HEK293 (cell line): ENCODE measurements around the gene PLEKHG4B.

Experiments
- CTCF ChIA-PET: fragments of 350-600 bp; formaldehyde crosslinking; extraction: SDS; loops from one replicate; lab custom pipeline; 2021; ENCODE audit warnings: antibody characterized with exemption; lab: Yijun Ruan, JAX
- POLR2A ChIA-PET: fragments of 300-600 bp; formaldehyde crosslinking; extraction: SDS; loops from one replicate; lab custom pipeline; 2020; ENCODE audit warnings: antibody characterized with exemption, inconsistent platforms; lab: Yijun Ruan, JAX
- H3K27ac ChIP-seq: fragments of 200-500 bp; sonication (Bioruptor generic); 2 replicates; pipeline ENCODE4 v1.5.1; 2014; ENCODE audit warnings: low read depth, low read length, control low read depth, inconsistent platforms; ENCODE audit errors: extremely low read depth
- H3K36me3 ChIP-seq, 2 experiments: fragments of 200-500 bp in 1 of 2; sonication (Bioruptor generic) in 1 of 2; 1 replicate in 1 of 2; 2 replicates in 1 of 2; pipeline ENCODE4 v1.5.1; 2014 to 2017; ENCODE audit warnings: inconsistent platforms in 2 of 2, low read length in 2 of 2; ENCODE audit not compliant: control insufficient read depth in 2 of 2, insufficient read depth in 1 of 2
- H3K4me1 ChIP-seq: fragments of 200-500 bp; sonication (Bioruptor generic); 2 replicates; pipeline ENCODE4 v1.5.1; 2014; ENCODE audit warnings: mild to moderate bottlenecking, low read length, inconsistent platforms; ENCODE audit not compliant: control insufficient read depth, insufficient read depth
- H3K4me3 ChIP-seq: 2 replicates; pipeline ENCODE4 v1.5.1; 2011; ENCODE audit warnings: low read depth, mild to moderate bottlenecking, control low read depth, low read length, moderate library complexity
- H3K9me3 ChIP-seq: fragments of 200-500 bp; sonication (Bioruptor generic); 2 replicates; pipeline ENCODE4 v1.5.1; 2014; ENCODE audit warnings: low read depth, low read length, inconsistent platforms; ENCODE audit not compliant: control insufficient read depth, insufficient read depth
- BCL11B ChIP-seq: fragments of 450-650 bp; formaldehyde crosslinking; IDR thresholded peaks from 2 replicates; pipeline ENCODE4 v1.5.1; 2016; ENCODE audit warnings: low read depth, missing biosample characterization, missing genetic modification characterization
- MZF1 ChIP-seq: fragments of 450-650 bp; formaldehyde crosslinking; IDR thresholded peaks from 2 replicates; pipeline ENCODE4 v1.5.1; 2017; ENCODE audit warnings: missing biosample characterization, missing genetic modification characterization, borderline replicate concordance
- OSR2 ChIP-seq: fragments of 450-650 bp; formaldehyde crosslinking; IDR thresholded peaks from 2 replicates; pipeline ENCODE4 v1.5.1; 2016; ENCODE audit warnings: missing biosample characterization, missing genetic modification characterization
- PRDM1 ChIP-seq: fragments of 450-650 bp; formaldehyde crosslinking; IDR thresholded peaks from 2 replicates; pipeline ENCODE4; 2016; ENCODE audit warnings: missing biosample characterization, missing genetic modification characterization
- ZBTB17 ChIP-seq: fragments of 450-650 bp; formaldehyde crosslinking; IDR thresholded peaks from 2 replicates; pipeline ENCODE4 v1.5.1; 2016; ENCODE audit warnings: missing biosample characterization, missing genetic modification characterization
- ZNF133 ChIP-seq: fragments of 450-650 bp; formaldehyde crosslinking; IDR thresholded peaks from 2 replicates; pipeline ENCODE4 v1.5.1; 2016; ENCODE audit warnings: missing biosample characterization, missing genetic modification characterization
- ZNF146 ChIP-seq: fragments of 450-650 bp; formaldehyde crosslinking; IDR thresholded peaks from 2 replicates; pipeline ENCODE4 v1.5.1; 2016; ENCODE audit warnings: missing biosample characterization, missing genetic modification characterization
- ZNF341 ChIP-seq: fragments of 450-650 bp; formaldehyde crosslinking; IDR thresholded peaks from 2 replicates; pipeline ENCODE4; 2016; ENCODE audit warnings: low read depth, missing biosample characterization, missing genetic modification characterization
- ZNF426 ChIP-seq: fragments of 450-650 bp; formaldehyde crosslinking; IDR thresholded peaks from 2 replicates; pipeline ENCODE4 v1.5.1; 2017; ENCODE audit warnings: missing biosample characterization, missing genetic modification characterization, mild to moderate bottlenecking, inconsistent platforms, moderate library complexity
- ZNF548 ChIP-seq: fragments of 450-650 bp; formaldehyde crosslinking; IDR thresholded peaks from 2 replicates; pipeline ENCODE4 v1.5.1; 2016; ENCODE audit warnings: missing biosample characterization, missing genetic modification characterization
- ZNF560 ChIP-seq: fragments of 450-650 bp; formaldehyde crosslinking; IDR thresholded peaks from 2 replicates; pipeline ENCODE4 v1.5.1; 2017; ENCODE audit warnings: missing biosample characterization, missing genetic modification characterization, borderline replicate concordance
- ZNF626 ChIP-seq: fragments of 450-650 bp; sonication (Bioruptor Pico); formaldehyde crosslinking; IDR thresholded peaks from 2 replicates; pipeline ENCODE4 v1.5.1; 2018; ENCODE audit warnings: missing biosample characterization, missing genetic modification characterization, inconsistent platforms
- ZNF792 ChIP-seq: fragments of 450-650 bp; formaldehyde crosslinking; IDR thresholded peaks from 2 replicates; pipeline ENCODE4 v1.5.1; 2016; ENCODE audit warnings: missing biosample characterization, missing genetic modification characterization
- TF ChIP-seq, protein P1 (sequence below): fragments of 450-650 bp; formaldehyde crosslinking; IDR thresholded peaks from 2 replicates; pipeline ENCODE4 v1.5.1; 2016; ENCODE audit warnings: missing biosample characterization, missing genetic modification characterization

PLEKHG4B gene

GRCh38 chr5:129820-130219, 37.9 kb downstream of the PLEKHG4B start:
- no peaks in the 10 kb centered on the region; the same call in 1 of the 2 replicates for H3K9me3 ChIP-seq

GRCh38 chr5:130601-131131, 38.7 kb downstream of the PLEKHG4B start:
- Histone ChIP-seq H3K9me3 (no peaks in the 10 kb centered on the region; the same call in 1 of the 2 replicates), H3K27ac (no peak overlapping the region), H3K36me3 (no peaks in the 10 kb centered on the region), H3K4me3 (no peak overlapping the region), H3K4me1 (no peaks in the 10 kb centered on the region)
- ChIA-PET POLR2A (no interaction called here), CTCF (interaction anchor here (0.5 kb wide), 1 partner anchor 24 kb away, joined by 3 read pairs; no protein-coding TSS in a partner anchor)
- TF ChIP-seq ZNF792 (tag by site-specific recombination) (no peak), ZNF426 (tag by site-specific recombination) (no peak)

More at GRCh38 chr5:129820-130219, 37.9 kb downstream of the PLEKHG4B start:
- Histone ChIP-seq H3K4me3 (no peak overlapping the region), H3K27ac (no peak overlapping the region), H3K36me3 (no peaks in the 10 kb centered on the region), H3K4me1 (no peaks in the 10 kb centered on the region)
- ChIA-PET CTCF (interaction anchor here (0.6 kb wide), 1 partner anchor 1604 kb away, joined by 3 read pairs; no protein-coding TSS in a partner anchor), POLR2A (interaction anchor here (1.0 kb wide), 1 partner anchor 22 kb away, joined by 3 read pairs; no protein-coding TSS in a partner anchor)
- no peak for TF ChIP-seq OSR2 (tag by site-specific recombination)
- TF ChIP-seq PRDM1 (tag by site-specific recombination) = peak; percentile 85

DNA sequence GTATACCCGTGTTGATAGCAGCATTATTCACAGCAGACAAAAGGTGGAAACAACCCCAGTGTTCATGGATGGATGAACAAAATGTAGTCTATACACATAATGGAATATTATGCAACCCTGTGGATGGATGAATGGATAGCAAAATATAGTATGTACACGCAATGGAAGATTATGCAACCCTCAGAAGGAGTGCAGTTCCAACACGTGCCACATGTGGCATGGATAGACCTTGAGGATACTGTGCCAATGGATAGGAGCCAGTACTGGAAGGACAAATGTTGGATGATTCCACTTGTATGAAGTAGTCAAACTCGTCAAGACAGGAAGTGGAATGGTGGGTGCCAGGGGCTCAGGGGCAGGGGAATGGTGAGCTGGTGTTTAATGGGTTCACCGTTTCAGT, 44.9 kb downstream of the PLEKHG4B start:
- TF ChIP-seq ZNF548 (tag by site-specific recombination) (no peak), ZNF146 (tag by site-specific recombination) (peak; percentile 82)
- TF ChIP-seq, protein P1, sequence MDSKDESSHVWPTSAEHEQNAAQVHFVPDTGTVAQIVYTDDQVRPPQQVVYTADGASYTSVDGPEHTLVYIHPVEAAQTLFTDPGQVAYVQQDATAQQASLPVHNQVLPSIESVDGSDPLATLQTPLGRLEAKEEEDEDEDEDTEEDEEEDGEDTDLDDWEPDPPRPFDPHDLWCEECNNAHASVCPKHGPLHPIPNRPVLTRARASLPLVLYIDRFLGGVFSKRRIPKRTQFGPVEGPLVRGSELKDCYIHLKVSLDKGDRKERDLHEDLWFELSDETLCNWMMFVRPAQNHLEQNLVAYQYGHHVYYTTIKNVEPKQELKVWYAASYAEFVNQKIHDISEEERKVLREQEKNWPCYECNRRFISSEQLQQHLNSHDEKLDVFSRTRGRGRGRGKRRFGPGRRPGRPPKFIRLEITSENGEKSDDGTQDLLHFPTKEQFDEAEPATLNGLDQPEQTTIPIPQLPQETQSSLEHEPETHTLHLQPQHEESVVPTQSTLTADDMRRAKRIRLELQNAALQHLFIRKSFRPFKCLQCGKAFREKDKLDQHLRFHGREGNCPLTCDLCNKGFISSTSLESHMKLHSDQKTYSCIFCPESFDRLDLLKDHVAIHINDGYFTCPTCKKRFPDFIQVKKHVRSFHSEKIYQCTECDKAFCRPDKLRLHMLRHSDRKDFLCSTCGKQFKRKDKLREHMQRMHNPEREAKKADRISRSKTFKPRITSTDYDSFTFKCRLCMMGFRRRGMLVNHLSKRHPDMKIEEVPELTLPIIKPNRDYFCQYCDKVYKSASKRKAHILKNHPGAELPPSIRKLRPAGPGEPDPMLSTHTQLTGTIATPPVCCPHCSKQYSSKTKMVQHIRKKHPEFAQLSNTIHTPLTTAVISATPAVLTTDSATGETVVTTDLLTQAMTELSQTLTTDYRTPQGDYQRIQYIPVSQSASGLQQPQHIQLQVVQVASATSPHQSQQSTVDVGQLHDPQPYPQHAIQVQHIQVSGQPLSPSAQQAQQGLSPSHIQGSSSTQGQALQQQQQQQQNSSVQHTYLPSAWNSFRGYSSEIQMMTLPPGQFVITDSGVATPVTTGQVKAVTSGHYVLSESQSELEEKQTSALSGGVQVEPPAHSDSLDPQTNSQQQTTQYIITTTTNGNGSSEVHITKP (tag by site-specific recombination) = peak; percentile 22; the same call in 1 of the 2 replicates
- ChIA-PET POLR2A (no interaction called here), CTCF (no interaction called here)
- Histone ChIP-seq H3K27ac (no peak overlapping the region), H3K36me3 (no peaks in the 10 kb centered on the region), H3K9me3 (no peaks in the 10 kb centered on the region), H3K4me3 (no peak overlapping the region), H3K4me1 (no peaks in the 10 kb centered on the region)

DNA sequence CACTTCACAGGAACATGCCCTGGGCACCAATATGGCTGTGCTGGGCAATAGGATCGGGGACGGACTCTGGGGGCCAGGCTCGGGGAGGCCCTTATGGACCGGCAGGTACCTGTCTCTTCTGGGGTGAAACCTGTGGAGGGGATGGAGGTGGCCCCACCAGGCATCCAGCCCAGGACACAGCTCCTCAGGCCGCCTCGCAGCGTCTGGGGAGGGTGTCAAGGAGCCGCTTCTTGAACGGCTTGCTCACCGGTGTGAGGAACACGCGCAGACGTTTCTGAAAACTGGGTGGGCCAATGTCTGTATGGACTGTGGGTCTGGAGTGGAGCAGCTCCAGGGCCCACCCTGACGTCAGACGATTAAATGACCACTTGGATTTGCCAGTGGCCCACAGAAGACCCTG, 45.8 kb downstream of the PLEKHG4B start:
- POLR2A ChIA-PET = interaction anchor here (0.6 kb wide), 1 partner anchor 981 kb away, joined by 5 read pairs; no protein-coding TSS in a partner anchor
- TF ChIP-seq ZNF626 (tag by site-specific recombination) (no peak), MZF1 (tag by site-specific recombination) (no peak), BCL11B (no peak), ZNF133 (no peak), ZBTB17 (no peak), ZNF341 (tag by site-specific recombination) (no peak), ZNF560 (tag by site-specific recombination) (no peak)
- H3K27ac ChIP-seq = no peak overlapping the region
- H3K4me1 ChIP-seq = no peaks in the 10 kb centered on the region
- no peaks in the 10 kb centered on the region for H3K9me3 ChIP-seq
- no peak overlapping the region for H3K4me3 ChIP-seq
- CTCF ChIA-PET = interaction anchor here (1.4 kb wide), 1 partner anchor 51 kb away, joined by 6 read pairs; no protein-coding TSS in a partner anchor
- H3K36me3 ChIP-seq = peaks cover 0 to 4% of the 10 kb centered on the region in 2 experiments; a peak in 1 of 3 replicates
